Activated CD4-positive, CD25-positive, alpha-beta regulatory T cell treated with anti-CD3 and anti-CD28 coated beads, Interleukin-2, amount 50 U/mL, for 16 hours (primary cell): ENCODE data around the gene GUCA2A.
"Not testable (repeated sequence)": the region's sequence is repeated elsewhere in the genome, so short reads cannot be mapped to it uniquely, and the experiment has no call there.

Experiments
- DNase-seq: peaks from one replicate; pipeline ENCODE4 v3.0.0-alpha.2; 2020; ENCODE audit warnings: low read depth, low spot score

Gene GUCA2A, protein sequence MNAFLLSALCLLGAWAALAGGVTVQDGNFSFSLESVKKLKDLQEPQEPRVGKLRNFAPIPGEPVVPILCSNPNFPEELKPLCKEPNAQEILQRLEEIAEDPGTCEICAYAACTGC

DNA sequence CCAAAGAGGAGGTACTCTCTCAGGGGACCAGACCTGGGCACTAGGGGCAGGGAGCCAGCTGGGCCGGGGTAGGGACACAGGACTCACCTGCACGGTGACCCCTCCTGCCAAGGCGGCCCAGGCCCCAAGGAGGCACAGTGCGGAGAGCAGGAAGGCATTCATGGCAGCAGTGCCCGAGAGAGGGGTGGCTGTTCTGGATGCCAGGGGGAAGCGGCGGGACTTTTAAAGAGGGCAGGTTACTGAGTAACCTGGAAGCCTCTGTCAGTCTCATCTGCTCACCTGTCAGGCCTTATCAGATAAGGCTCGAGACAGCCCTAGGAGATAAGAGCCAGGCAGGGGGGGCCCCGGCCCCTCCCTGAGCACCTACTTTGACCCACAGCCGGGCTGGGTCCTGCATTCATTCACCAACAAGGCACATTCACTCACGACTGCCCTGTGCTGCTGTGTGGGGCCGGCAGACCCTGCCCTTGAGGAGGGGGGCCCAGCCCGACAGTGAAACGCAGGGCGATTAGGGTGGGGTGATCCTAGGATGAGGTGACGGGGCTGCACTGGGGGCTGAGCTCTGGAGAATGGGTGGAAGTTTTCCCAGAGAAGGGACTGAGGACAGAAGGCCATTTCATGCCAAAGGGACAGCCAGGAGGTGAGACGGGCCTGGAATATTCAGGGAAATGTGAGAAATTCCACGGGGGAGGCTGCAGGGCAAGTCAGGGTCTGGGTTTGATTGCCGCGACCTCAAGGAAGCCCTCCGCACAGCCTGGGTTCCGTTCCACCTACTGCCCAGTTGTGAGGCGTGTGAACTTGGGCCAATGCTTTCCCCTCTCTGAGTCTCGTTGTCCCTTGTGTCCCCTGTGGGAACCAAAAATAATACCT, at the start of gene GUCA2A:
TSS of gene GUCA2A (minus strand) at position 195 of the 870 bp plus-strand sequence. CDS start at position 162, 33 bp downstream.
- DNase-seq, result no peak

DNA sequence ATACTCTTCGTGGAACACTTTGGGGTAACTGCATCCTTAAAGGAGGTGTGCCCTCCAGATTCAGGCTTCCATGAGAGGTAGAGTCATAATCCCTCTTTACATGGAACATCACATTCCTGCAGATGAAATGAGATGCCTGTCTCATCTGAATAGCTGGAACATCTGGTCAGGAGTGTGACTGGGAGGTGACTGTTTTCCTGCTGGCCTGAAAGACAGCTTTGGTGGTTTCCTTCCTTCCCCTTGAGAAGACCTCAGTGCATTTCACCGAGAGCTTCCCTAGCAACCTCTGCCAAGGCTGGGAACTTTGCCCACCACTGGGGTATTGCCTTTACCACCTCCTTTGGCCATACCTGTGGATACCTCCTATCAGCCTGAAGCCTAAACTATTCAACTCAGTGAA, 46.7 kb upstream of the GUCA2A start:
- no peak for DNase-seq

DNA sequence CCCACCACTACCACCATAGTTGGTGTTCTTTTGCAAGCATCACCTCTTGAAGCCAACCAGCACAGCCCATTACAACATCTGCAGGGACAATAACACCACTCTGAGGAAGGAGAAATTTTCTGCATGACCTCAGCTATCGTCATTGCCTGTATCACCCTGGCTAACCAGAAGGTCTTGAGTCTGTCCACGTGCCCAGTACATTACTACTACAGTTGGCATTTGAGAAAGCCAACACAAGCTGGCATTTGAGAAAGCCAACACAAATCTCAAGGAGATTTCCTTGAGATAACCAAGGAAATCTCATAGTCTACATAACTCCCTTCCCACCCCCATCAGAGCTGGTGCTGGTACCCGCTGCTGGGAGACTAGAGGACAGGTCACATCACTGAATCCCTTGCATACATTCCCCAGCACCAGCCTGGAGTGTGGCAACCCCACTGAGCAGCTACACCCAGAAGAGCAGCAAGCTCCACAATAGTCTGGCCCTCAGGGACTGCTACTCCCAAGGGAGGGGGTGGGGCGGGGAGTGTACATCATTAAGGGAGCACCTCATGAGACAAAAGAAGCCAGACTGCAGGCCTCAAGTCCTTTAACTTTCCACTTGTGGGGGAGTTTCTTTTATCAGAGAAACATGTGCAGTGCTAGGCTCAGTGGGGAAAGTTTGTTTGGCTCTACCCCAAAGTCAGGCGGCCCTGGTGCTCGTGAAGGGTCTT, 46.0 kb upstream of the GUCA2A start:
- no peak for DNase-seq

DNA sequence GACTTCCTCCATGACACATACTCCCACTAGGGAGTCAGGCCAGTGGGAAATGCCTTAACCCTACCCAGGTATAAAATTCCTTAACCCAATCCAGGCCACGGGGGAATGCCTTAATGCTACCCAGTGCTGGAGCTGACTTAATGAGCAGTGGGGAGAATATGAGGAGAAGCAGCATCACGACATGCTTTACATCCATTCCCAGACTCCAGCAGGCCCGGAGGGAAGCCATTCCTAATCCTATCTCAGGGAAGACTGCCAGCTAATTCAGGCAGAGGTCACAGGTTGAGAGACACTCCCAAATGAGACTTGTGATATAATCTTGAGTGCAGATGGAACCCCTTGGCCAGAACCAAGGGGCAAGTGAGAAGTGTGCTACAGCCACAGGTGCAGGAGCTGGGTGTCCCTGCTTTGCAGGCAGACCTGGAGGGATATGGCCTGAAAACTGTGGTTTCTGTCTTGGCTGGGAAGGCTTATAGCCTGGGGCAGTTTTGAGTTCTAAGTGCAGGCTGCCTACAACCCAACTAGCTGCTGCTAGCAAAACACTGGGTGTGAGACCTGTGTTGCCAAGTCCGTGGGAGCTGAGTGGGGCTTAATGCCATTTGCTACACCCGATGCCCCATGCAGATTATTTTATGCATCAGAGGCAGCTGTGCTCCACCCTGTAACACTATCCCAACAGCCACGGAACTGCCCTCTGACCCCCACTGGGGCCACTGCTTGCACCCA, 45.1 kb upstream of the GUCA2A start:
- DNase-seq, result no peak

DNA sequence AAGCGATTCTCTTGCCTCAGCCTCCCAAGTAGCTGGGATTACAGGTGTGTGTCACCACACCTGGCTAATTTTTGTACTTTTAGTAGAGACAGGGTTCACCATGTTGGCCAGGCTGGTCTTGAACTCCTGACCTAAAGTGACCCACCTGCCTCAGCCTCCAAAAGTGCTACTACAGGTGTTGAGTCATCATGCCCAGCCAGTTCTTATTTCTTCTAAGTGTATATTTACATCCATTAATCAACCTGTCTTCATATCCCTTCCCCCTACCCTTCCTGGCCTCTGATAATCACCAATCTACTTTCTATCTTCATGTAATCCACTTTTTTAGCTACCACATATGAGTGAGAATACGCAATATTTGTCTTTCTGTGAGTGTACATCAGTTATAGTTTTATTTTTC, 42.4 kb upstream of the GUCA2A start:
- not testable (repeated sequence) for DNase-seq

DNA sequence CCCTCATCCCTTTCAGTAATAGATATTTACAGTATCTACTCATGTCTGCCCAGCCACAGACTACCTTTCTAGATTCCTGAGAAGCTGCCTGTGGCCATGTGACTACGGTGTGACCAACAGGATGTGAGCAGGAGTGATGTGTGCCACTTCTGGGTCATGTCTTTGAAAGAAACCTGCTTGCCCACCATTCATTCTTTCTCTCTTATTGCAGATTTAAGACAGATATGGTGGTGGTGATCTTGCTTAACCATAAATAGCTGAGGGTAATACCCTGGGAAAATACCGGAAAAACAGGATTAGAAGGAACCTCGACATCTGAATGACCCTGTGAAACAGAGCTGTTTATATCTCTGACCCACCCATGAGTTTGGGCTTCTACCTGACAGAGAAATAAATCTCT, 41.6 kb upstream of the GUCA2A start:
- DNase-seq, result no peak

DNA sequence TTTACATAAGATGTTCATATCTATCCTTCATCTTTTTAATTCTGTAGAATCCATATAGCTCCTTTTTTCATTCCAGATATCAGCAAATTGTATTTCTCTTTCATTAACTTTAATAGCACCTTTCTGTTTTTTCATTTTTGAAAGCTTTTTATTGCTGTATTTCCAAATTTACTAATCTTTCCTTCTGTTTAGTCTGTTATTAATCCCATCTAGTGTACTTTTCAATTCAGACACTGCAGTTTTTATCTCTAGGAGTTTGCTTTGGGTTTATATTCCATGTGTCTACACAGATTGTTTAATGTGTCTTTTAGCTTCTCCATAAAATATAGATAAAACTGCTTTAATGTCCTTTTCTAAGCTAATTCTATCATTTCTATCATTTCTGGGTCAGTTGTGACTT, 37.4 kb upstream of the GUCA2A start:
- DNase-seq, result no peak

DNA sequence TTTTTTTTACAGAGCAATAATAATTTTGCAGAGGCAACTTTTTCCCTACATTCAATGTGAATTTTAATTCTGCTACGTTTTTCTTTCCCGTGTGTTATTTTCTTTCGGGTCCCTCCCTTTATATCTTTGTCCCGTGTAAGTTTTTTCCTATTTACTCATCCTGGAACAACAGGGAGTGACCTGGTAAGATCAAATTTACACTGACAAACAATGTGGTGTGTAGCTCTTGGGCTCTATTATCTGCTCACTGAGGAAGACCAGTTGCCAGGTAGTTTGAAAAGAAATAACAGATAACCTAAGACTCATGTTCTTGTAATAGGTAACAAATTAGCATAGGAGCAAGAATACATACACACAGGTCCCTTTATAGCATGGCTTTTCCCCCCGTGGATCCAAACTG, 33.7 kb upstream of the GUCA2A start:
- no peak for DNase-seq

DNA sequence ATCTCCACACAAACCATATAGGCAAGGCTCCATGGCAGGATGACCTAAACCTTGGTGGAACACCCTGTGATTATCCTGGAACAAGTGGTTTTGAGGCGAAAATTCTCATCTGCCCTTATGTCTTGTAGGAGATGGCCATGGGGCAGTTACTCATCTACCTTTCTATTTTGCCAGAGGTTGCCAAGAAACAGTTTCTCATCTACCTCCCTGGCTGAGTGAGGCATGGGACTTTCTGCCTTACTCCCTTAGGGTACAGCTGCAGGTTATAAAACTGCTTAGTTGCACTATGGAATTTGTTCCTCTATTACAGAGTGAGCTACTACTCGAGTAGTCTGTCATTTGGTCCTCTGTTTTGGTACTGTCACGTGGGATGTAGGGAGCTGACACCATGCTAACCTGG, 31.3 kb upstream of the GUCA2A start:
- DNase-seq, result no peak

DNA sequence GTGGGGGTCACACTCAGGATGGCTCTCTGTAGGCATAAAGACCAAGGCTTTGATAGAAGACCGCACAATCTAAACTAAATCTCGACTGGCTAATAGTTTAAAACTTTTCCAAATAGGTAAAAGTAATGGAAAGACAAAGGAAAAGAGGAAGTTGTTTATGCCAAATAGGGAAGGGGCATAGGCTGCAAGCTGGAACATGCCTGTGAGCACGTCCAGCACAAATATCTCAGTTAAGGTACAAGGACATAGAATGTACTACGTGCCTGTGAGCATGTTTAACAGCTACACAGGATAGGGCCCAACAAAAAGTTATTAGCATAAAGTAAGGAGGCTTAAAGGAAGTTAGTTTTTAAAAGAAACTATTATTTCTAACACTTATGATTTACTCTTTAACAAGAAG, 27.6 kb upstream of the GUCA2A start:
- DNase-seq, result no peak

DNA sequence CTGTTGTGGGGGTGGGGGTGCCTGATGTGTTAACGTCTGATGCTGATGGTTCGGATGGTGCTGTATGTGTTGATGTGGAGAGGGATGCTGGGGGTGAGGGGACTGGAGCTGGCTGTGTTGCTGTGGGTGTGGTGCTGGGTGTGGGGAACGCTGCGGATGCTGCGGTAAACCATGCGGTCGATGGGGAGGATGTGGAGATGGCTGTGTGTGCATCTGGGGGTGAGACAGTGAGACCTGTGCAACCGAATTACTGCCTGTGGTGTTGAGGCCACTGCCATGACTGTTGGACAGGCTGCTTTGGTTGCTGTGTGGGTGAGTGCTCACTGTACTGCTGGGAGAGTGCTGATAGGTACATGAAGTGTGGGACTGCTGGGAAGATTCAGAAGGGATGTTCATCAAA, 26.8 kb upstream of the GUCA2A start:
- no peak for DNase-seq

DNA sequence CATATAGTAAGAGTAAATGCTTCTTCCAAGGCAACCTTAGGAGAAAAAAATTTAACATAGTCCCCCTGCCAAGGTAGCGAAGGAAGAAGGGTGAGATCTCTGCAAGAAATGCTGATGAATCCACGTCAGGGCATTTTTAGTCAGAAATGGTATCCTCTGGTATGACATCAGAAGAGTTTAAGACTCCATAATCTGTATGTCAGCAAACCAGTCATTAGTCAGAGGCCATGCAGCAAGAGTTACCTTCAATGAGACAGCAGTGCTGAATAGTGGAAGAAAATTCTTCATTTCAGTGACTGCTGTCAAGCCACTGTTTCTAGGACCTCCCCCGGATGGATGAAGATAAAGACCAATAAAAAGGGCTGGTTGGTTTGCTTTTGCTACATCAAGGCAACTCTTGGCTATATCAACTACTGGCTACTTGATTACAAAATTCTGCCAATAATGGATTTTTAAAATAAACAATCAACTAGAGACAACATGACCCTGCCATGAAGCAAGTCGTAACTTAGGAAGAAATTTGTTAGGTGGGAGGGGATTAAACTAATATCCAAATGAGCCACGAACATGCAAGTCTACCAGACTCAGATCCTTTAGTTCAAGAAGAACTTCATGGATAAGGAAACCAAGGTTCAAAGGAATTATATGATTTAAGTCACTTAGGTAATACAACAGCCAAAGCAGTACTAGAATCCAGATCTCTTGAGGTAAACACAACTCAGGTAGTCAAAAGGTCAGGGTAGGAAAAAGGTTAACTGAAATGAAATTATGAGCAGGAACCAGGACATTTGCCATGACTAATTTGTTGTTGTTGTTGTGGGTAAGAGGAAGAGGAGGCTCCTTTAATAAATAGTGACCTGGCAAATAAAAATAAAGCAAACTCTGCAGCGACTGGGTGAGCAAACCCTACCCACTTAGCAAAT, 25.6 kb upstream of the GUCA2A start:
- no peak for DNase-seq

DNA sequence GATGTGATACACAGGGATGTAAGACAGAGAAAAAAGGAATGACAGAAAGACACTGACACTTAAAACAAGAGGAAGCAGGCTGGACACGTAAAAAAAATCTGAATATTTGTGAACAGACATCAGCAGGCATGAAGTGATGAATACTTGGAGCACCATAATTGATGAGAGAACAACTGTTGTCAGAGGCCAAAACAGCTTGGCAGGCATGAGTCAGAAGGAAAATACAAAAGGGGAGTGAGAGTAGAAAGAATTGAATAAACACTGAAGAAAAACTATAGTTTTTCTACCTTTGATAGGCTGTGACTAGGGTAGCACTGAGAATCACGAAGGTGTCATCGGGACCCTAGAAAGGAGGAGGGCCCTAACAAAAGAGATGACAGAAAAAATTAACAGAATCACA, 21.6 kb upstream of the GUCA2A start:
- no peak for DNase-seq

DNA sequence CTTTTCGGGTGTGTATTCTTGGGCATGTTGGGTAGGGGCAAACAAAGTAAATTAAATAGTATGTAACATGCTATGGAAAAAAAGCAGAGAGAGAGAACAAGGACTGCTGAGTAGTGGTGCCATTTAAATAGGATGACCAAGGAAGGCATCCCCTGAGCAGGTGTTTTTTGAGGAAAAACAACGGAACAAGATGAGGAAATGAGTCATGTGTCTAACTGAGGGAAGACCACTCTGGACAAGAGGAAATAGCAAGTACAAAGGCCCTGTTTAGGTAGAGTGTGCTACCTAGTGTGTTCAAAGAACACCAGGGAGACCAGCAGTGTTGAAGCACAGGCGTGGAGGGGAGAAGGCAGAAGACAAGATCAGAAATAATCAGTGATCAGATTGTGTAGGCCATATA, 20.1 kb upstream of the GUCA2A start:
- no peak for DNase-seq

DNA sequence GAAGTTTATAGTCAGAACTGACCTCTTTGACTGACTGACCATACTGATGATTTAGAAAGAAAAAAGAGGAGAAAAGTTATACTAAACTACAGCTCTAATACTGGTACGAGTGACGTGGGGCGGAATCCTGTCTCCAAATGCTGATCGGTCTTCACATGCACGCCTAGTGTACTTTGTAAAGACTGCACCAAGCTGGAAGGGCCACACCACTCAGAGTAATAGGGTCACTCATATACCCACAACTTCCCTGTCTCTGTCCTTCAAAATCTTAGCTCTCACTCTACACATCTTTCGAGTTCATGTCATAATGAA, 19.4 kb upstream of the GUCA2A start:
- DNase-seq, result no peak

DNA sequence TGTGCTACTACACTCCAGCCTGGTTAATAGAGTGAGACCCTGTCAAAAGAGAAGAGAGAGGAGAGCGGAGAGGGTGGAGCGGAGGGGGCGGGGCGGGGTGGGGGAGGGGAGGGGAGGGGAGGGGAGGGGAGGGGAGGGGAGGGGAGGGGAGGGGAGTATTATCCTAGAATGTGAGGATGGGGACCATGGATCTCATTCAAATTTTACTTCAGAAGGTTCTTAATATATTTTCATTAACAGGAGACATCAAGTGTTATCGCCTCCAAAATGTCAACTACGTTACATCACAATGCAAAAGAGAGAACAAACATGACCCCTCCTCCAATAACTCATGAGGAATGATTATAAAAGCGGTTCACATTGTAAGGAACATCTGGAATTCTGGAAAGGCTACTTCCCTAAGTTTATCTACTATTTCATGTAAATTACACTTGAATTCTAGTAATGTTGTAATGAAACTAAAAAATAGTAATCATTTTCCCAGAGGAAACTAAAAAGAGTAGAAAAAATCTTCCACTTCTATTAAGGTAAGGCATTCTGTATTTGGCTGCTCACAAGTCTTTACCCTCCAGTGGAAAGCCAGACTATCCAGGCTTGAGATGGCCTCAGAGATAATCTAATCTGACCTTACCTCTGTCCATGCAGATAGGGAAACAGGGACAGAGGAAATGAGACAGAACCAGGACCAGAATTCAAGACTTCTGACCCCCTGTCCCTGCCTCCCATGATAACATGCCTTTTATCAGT, 18.8 kb upstream of the GUCA2A start:
- no peak for DNase-seq

DNA sequence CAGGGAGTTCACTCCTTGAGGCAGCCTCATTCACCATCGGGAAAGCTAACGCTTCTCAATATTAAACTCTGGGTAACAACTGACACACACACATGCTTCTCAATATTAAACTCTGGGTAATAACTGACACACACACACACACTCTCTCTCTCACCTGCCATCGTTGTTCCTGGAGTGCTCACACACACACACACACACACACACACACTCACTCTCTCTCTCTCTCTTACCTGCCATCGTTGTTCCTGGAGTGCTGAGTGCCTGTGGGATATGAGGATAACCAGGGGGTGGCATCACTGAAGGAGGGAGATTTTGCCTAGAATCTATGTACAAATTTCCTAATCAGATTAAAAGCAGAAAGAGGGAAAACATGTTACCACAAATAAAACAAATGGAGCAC, 17.1 kb upstream of the GUCA2A start:
- no peak for DNase-seq

DNA sequence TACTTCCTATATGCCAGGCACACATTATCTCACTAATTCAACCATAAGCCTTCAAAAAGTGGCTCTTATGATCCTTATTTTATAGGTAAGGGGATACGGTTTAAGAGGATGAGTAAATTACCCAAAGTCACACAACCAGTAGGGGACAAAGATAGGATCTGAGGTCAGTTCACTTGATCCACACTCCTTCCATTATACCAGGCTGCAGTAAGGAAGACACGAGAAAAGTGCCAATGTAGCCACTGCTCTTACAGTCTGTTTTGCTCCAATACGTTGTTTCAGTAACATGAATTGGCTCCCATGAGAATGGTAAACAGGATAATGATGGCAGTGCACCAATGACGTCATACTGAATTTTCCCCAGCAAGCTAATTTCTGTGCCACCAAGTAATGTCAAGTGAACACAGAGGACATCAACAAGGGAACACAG, 15.4 kb upstream of the GUCA2A start:
- DNase-seq, result no peak

DNA sequence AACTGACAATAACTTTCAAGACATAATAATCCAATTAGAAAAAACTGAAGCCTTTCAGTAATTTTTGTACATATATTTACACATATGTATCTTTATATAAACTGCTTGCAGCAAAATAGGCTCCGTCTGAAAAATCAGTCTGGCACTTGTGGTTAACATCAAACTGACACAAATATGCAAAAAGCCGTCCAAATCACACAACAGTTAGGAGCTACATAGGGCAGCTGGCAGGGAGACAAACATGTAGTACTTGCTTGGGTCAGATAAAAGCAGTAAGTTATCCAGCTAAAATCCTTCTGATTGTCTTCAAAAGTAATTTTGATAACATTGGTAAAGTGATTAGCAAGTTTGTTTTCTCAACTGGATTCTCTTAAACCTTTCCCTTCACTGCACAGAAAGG, 14.7 kb upstream of the GUCA2A start:
- DNase-seq, result no peak

DNA sequence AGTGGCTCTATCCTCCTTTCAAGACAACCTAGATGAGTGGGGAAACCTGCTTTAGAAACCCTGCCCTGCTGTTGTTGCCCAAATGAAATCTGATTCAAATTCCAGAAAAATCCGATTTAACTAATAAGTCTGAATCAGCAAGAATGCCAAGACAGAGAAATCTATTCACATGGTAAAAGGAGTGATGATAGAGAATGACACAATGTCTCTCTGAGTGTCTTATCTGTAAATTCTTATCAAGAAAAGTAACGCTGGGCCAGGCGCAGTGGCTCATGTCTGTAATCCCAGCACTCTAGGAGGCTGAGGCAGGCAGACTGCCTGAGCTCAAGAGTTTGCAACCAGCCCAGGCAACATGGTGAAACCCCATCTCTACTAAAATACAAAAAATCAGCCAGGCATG, 13.7 kb upstream of the GUCA2A start:
- DNase-seq, result no peak
